PC-9 (cell line): Measurements from ENCODE around the gene OAT. TPM values are rescaled to one million over a fixed set of nuclear protein-coding genes. Genes with fewer than 3 reads are reported as not detected.

ENCODE experiments used
- BruUV-seq: library from RNA; stranded (reverse); fragments of 400-500 nt; replicated peaks from 2 replicates; lab custom pipeline; 2021; lab: Mats Ljungman, UMichigan
- CTCF ChIA-PET: fragments of 300-600 bp; sonication (Branson Sonifier 250); formaldehyde crosslinking; loops from one replicate; lab custom pipeline; 2022; ENCODE audit warnings: antibody characterized with exemption; lab: Charles Lee
- POLR2A ChIA-PET: fragments of 300-600 bp; sonication (Branson Sonifier 250); formaldehyde crosslinking; loops from one replicate; lab custom pipeline; 2022; ENCODE audit warnings: antibody characterized with exemption; ENCODE audit not compliant: unreplicated experiment; lab: Charles Lee
- DNase-seq, 2 experiments: peaks; one replicate each; pipeline versions ENCODE4 v3.0.0 to v3.0.0-alpha.2; 2015 to 2022; ENCODE audit warnings: mixed read lengths in 1 of 2
- H2AFZ ChIP-seq: fragments of 200-600 bp; sonication (generic); 2 replicates; pipeline ENCODE4 v1.8.1; 2017; ENCODE audit warnings: antibody characterized with exemption
- H3F3A ChIP-seq: fragments of 200-600 bp; sonication (generic); 2 replicates; pipeline ENCODE4 v1.8.1; 2017; ENCODE audit warnings: antibody characterized with exemption, mild to moderate bottlenecking, low read depth; ENCODE audit not compliant: insufficient read depth
- H3K27ac ChIP-seq: fragments of 200-600 bp; sonication (generic); 2 replicates; pipeline ENCODE4 v1.6.1; 2016; ENCODE audit warnings: mixed run types
- H3K27me3 ChIP-seq: fragments of 200-600 bp; sonication (generic); 2 replicates; pipeline ENCODE4 v1.6.1; 2016; ENCODE audit warnings: low read depth, mixed run types; ENCODE audit not compliant: insufficient read depth
- H3K36me3 ChIP-seq: fragments of 200-600 bp; sonication (generic); 2 replicates; pipeline ENCODE4 v1.6.1; 2016; ENCODE audit warnings: low read depth, mixed run types
- H3K4me1 ChIP-seq: fragments of 200-600 bp; sonication (generic); replicated peaks from 2 replicates; pipeline ENCODE4 v1.6.1; 2016; ENCODE audit warnings: mixed run types; ENCODE audit not compliant: insufficient read depth
- H3K4me2 ChIP-seq: fragments of 200-600 bp; sonication (generic); 2 replicates; pipeline ENCODE4 v1.6.1; 2017; ENCODE audit warnings: mixed run types
- H3K4me3 ChIP-seq: fragments of 200-600 bp; sonication (generic); 2 replicates; pipeline ENCODE4 v1.6.1; 2016; ENCODE audit warnings: mixed run types
- H3K79me2 ChIP-seq: fragments of 200-600 bp; sonication (generic); 2 replicates; pipeline ENCODE4 v1.6.1; 2017; ENCODE audit warnings: low read depth, mixed run types
- H3K9me2 ChIP-seq: fragments of 200-600 bp; sonication (generic); 2 replicates; pipeline ENCODE4 v1.8.1; 2017; ENCODE audit warnings: mild to moderate bottlenecking; ENCODE audit not compliant: insufficient read depth
- H3K9me3 ChIP-seq: fragments of 200-600 bp; sonication (generic); 2 replicates; pipeline ENCODE4 v1.8.1; 2016; ENCODE audit warnings: low read depth; ENCODE audit not compliant: insufficient read depth
- H4K20me1 ChIP-seq: fragments of 200-600 bp; sonication (generic); 2 replicates; pipeline ENCODE4 v1.8.1; 2017; ENCODE audit not compliant: insufficient read depth
- CTCF ChIP-seq: fragments of 200-600 bp; sonication (generic); conservative IDR thresholded peaks from 2 replicates; pipeline ENCODE4 v1.6.1; 2017; ENCODE audit warnings: mixed run types, antibody characterized with exemption, mild to moderate bottlenecking, moderate library complexity
- EZH2 ChIP-seq: fragments of 200-600 bp; sonication (generic); IDR thresholded peaks from 2 replicates; pipeline ENCODE4 v1.8.0; 2017; ENCODE audit warnings: antibody characterized with exemption, low read depth
- intact Hi-C: fragments of 100-400 bp; cut with micrococcal nuclease; formaldehyde crosslinking; loops from one replicate; pipeline ENCODE4 v1.10.0; 2022; ENCODE audit not compliant: unreplicated experiment
- total RNA-seq: library from RNA; stranded (reverse); gene quantifications from 2 replicates; pipeline ENCODE4 v1.2.3, GENCODE V29; 2021

OAT gene
- total RNA-seq, 1 experiment from 2014 or later = 130 TPM

- no peaks in the 10 kb centered on the region for H3K27me3 ChIP-seq
- BruUV-seq = no TSS peak
- H3K4me3 ChIP-seq = no peak overlapping the region
- CTCF ChIA-PET = no interaction called here
- H3K36me3 ChIP-seq = no peaks in the 10 kb centered on the region
- H2AFZ ChIP-seq = no peak overlapping the region
- H4K20me1 ChIP-seq = no peaks in the 10 kb centered on the region
- H3K4me1 ChIP-seq = peaks cover 12% of the 10 kb centered on the region
- intact Hi-C loops = no loop called here
- POLR2A ChIA-PET = interaction anchor here (0.6 kb wide), 1 partner anchor 10 kb away, joined by 3 read pairs; no protein-coding TSS in a partner anchor
- DNase-seq = no peak
- TF ChIP-seq EZH2 = no peak
- TF ChIP-seq CTCF = no peak
- no peaks in the 10 kb centered on the region for H3K9me2 ChIP-seq
- H3K9me3 ChIP-seq = no peaks in the 10 kb centered on the region
- peaks cover 13% of the 10 kb centered on the region; the same call in 1 of the 2 replicates for H3F3A ChIP-seq
- peaks cover 16% of the 10 kb centered on the region; the same call in 1 of the 2 replicates for H3K79me2 ChIP-seq
- no peak overlapping the region for H3K4me2 ChIP-seq
- no peak overlapping the region for H3K27ac ChIP-seq
These were observed 47.2 kb upstream of the OAT start for GRCh38 chr10:124465777-124466488.

- H3K27me3 ChIP-seq = no peaks in the 10 kb centered on the region
- H3F3A ChIP-seq = peaks cover 10% of the 10 kb centered on the region; the same call in 1 of the 2 replicates
- no peak overlapping the region for H3K27ac ChIP-seq
- no TSS peak for BruUV-seq
- no peak overlapping the region for H3K4me3 ChIP-seq
- DNase-seq = no peak
- no peaks in the 10 kb centered on the region for H3K9me2 ChIP-seq
- no peaks in the 10 kb centered on the region for H3K36me3 ChIP-seq
- no peaks in the 10 kb centered on the region for H3K9me3 ChIP-seq
- peaks cover 13% of the 10 kb centered on the region for H3K4me1 ChIP-seq
- no peak for TF ChIP-seq EZH2
- no peak for TF ChIP-seq CTCF
- H3K4me2 ChIP-seq = no peak overlapping the region
- H2AFZ ChIP-seq = no peak overlapping the region
- POLR2A ChIA-PET = interaction anchor here (0.6 kb wide), 1 partner anchor 9 kb away, joined by 3 read pairs; no protein-coding TSS in a partner anchor
- CTCF ChIA-PET = no interaction called here
- peaks cover 16% of the 10 kb centered on the region; the same call in 1 of the 2 replicates for H3K79me2 ChIP-seq
- H4K20me1 ChIP-seq = no peaks in the 10 kb centered on the region
- intact Hi-C loops = no loop called here
These were observed 46.5 kb upstream of the OAT start for GRCh38 chr10:124465003-124465776.

GRCh38 chr10:124464028-124464965 lies 45.6 kb upstream of the OAT start:
- H3K9me3 ChIP-seq = no peaks in the 10 kb centered on the region
- H3K79me2 ChIP-seq = peaks cover 16% of the 10 kb centered on the region; the same call in 1 of the 2 replicates
- intact Hi-C loops = no loop called here
- CTCF ChIA-PET = no interaction called here
- no peak overlapping the region for H3K27ac ChIP-seq
- no peak overlapping the region for H3K4me2 ChIP-seq
- H3K4me3 ChIP-seq = no peak overlapping the region
- no peaks in the 10 kb centered on the region for H3K9me2 ChIP-seq
- H3K27me3 ChIP-seq = no peaks in the 10 kb centered on the region
- peaks cover 17% of the 10 kb centered on the region; the same call in 1 of the 2 replicates for H3F3A ChIP-seq
- POLR2A ChIA-PET = no interaction called here
- H3K36me3 ChIP-seq = no peaks in the 10 kb centered on the region
- DNase-seq = no peak
- H3K4me1 ChIP-seq = peaks cover 22% of the 10 kb centered on the region
- no peak overlapping the region for H2AFZ ChIP-seq
- TF ChIP-seq EZH2 = no peak
- H4K20me1 ChIP-seq = no peaks in the 10 kb centered on the region
- BruUV-seq = no TSS peak
